Esophagus (tissue), 2 donors: ENCODE data around the gene EVX2. TPM values are rescaled to one million over a fixed set of nuclear protein-coding genes. Genes with fewer than 3 reads are reported as not detected.

ENCODE experiments used
- polyA plus RNA-seq, 2 donors: library from polyadenylated mRNA; stranded (reverse); fragments of 200-250 nt; gene quantifications; one replicate each; pipeline ENCODE4 v1.2.3, GENCODE V29; 2013
- donor health status: healthy with polysubstance abuse.
- donor health status: Bipolar disorder and iron deficiency.

The EVX2 gene
- polyA plus RNA-seq, 2 donors = not detected

Other genes with a start within 250 kb of the EVX2 start
- gene LNPK, start 81.7 kb downstream of the EVX2 start, polyA plus RNA-seq = 1 to 10 TPM; 5.9 to 6.0 TPM
- gene HOXD13, start 8.8 kb upstream of the EVX2 start, polyA plus RNA-seq = not detected
- not detected for gene HOXD12, start 15.8 kb upstream of the EVX2 start, polyA plus RNA-seq
- under 1 TPM in 1 of 2 donors, not detected in 1; 0.08 TPM for gene HOXD11, start 23.3 kb upstream of the EVX2 start, polyA plus RNA-seq
- under 1 TPM; 0.18 to 0.31 TPM for gene HOXD10, start 32.8 kb upstream of the EVX2 start, polyA plus RNA-seq
- gene HOXD9, start 38.8 kb upstream of the EVX2 start, polyA plus RNA-seq = 1 to 10 TPM in 1 of 2 donors, under 1 TPM in 1; 0.99 to 2.4 TPM
- 1 to 10 TPM; 1.0 to 1.3 TPM for gene HOXD8, start 45.7 kb upstream of the EVX2 start, polyA plus RNA-seq
- gene HOXD4, start 67.6 kb upstream of the EVX2 start, polyA plus RNA-seq = 1 to 10 TPM in 1 of 2 donors, under 1 TPM in 1; 0.61 to 1.0 TPM
- gene HOXD3, start 73.3 kb upstream of the EVX2 start, polyA plus RNA-seq = under 1 TPM; 0.35 to 0.77 TPM
- gene HOXD1, start 104.7 kb upstream of the EVX2 start, polyA plus RNA-seq = under 1 TPM; 0.21 to 0.43 TPM
- gene MTX2, start 185.5 kb upstream of the EVX2 start, polyA plus RNA-seq = 10 to 100 TPM; 43.1 to 45.4 TPM